Mesothelial cell of epicardium (in vitro differentiated cells): ENCODE measurements around the gene UNC13C. TPM values are rescaled to one million over a fixed set of nuclear protein-coding genes. Genes with fewer than 3 reads are reported as not detected.

Source experiments
- DNase-seq, 2 experiments: peaks; one replicate each; pipeline ENCODE4 v3.0.0; 2021; ENCODE audit warnings: low spot score in 2 of 2; ENCODE audit not compliant: unreplicated experiment in 2 of 2
- H3K27ac Mint-ChIP-seq: 2 replicates; pipeline ENCODE4 v1.8.0; 2021; ENCODE audit warnings: mixed read lengths
- H3K27me3 Mint-ChIP-seq: 2 replicates; pipeline ENCODE4 v1.8.0; 2021; ENCODE audit warnings: low read depth, mixed read lengths
- H3K36me3 Mint-ChIP-seq: 2 replicates; pipeline ENCODE4 v1.8.0; 2021; ENCODE audit warnings: mixed read lengths
- H3K4me1 Mint-ChIP-seq: 2 replicates; pipeline ENCODE4 v1.8.0; 2021; ENCODE audit warnings: mixed read lengths
- H3K4me3 Mint-ChIP-seq: 2 replicates; pipeline ENCODE4 v1.8.0; 2021; ENCODE audit warnings: mild to moderate bottlenecking, moderate library complexity, mixed read lengths
- H3K9me3 Mint-ChIP-seq: 2 replicates; pipeline ENCODE4 v1.8.0; 2021; ENCODE audit warnings: mixed read lengths
- total RNA-seq: library from RNA; stranded (reverse); gene quantifications from 3 replicates; pipeline ENCODE4 v1.2.1, GENCODE V29; 2021
- TF ChIP-seq, protein P1 (sequence below): fragments of 200-600 bp; sonication (generic); IDR thresholded peaks from one replicate; pipeline ENCODE4 v1.5.0; 2021; ENCODE audit warnings: antibody characterized with exemption; ENCODE audit not compliant: unreplicated experiment

UNC13C gene
- total RNA-seq, 1 donor from 2014 or later, result 2.7 TPM

- Mint-ChIP-seq H3K36me3 (no peaks in the 10 kb centered on the region), H3K4me1 (no peaks in the 10 kb centered on the region), H3K27ac (no peak overlapping the region), H3K4me3 (no peak overlapping the region), H3K9me3 (peaks cover 49% of the 10 kb centered on the region), H3K27me3 (peaks cover 2% of the 10 kb centered on the region)
- DNase-seq, result no peak
- TF ChIP-seq, protein P1, sequence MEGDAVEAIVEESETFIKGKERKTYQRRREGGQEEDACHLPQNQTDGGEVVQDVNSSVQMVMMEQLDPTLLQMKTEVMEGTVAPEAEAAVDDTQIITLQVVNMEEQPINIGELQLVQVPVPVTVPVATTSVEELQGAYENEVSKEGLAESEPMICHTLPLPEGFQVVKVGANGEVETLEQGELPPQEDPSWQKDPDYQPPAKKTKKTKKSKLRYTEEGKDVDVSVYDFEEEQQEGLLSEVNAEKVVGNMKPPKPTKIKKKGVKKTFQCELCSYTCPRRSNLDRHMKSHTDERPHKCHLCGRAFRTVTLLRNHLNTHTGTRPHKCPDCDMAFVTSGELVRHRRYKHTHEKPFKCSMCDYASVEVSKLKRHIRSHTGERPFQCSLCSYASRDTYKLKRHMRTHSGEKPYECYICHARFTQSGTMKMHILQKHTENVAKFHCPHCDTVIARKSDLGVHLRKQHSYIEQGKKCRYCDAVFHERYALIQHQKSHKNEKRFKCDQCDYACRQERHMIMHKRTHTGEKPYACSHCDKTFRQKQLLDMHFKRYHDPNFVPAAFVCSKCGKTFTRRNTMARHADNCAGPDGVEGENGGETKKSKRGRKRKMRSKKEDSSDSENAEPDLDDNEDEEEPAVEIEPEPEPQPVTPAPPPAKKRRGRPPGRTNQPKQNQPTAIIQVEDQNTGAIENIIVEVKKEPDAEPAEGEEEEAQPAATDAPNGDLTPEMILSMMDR, result no peak
Observed at GRCh38 chr15:54659646-54660045, 681.4 kb downstream of the UNC13C start.

DNA sequence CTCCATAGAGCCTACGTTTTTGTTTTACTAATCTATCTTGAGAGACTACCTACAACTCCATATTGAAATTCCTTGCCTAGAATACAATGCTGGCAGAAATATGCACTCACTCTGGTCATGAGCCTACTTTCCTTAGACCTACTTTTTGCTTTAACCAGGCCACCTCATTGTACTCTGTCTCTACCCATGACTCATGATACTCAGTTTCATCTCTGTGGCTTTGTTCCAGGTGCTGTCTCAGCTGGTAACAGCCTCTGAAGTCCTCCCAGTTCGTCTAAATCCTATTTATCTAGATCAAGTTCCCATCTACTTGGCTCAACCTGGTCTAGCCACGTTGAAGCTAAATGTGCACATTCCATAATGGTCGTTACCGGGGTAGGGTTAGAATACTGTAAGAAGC is 682.1 kb downstream of the UNC13C start:
- Mint-ChIP-seq H3K27ac (no peak overlapping the region), H3K9me3 (peaks cover 49% of the 10 kb centered on the region), H3K4me3 (no peak overlapping the region), H3K27me3 (peaks cover 2% of the 10 kb centered on the region), H3K4me1 (no peaks in the 10 kb centered on the region), H3K36me3 (no peaks in the 10 kb centered on the region)
- TF ChIP-seq, protein P1, result no peak
- DNase-seq, result no peak

DNA sequence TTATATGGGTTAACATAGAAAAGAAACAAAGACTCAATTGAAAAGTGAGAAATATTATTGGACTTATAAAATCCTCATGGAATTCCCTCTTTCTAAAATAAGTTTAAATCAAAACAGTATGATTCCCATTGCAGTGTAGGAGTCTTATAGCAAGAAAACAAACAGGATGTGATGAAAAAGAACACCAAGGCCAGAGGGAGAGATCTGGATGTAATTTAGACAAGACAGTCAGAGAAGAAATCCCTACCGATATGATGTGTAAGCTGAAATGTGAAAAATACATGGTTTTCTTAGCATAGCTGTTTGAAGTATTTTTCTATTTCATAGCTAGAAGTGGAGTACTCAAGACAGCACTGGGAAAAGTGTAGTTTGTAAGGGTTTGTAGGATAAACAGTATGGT is 697.0 kb downstream of the UNC13C start:
- no peak for DNase-seq
- TF ChIP-seq, protein P1, result no peak
- Mint-ChIP-seq H3K9me3 (peaks cover 70% of the 10 kb centered on the region), H3K36me3 (no peaks in the 10 kb centered on the region), H3K4me1 (no peaks in the 10 kb centered on the region), H3K27ac (no peak overlapping the region), H3K4me3 (no peak overlapping the region), H3K27me3 (no peaks in the 10 kb centered on the region)

- Mint-ChIP-seq H3K36me3 (no peaks in the 10 kb centered on the region), H3K27me3 (no peaks in the 10 kb centered on the region), H3K4me3 (no peak overlapping the region), H3K4me1 (no peaks in the 10 kb centered on the region), H3K9me3 (peaks cover 30% of the 10 kb centered on the region), H3K27ac (no peak overlapping the region)
- no peak for DNase-seq
- TF ChIP-seq, protein P1, result no peak
Observed at GRCh38 chr15:54681584-54681983, 703.3 kb downstream of the UNC13C start.

Other genes with a start within 250 kb of the UNC13C start
- gene WDR72, start 218.8 kb upstream of the UNC13C start, total RNA-seq, result 0.25 to 0.45 TPM (median 0.31 TPM) in 3 replicates